ENCODE data around the gene VPS45.

DNA sequence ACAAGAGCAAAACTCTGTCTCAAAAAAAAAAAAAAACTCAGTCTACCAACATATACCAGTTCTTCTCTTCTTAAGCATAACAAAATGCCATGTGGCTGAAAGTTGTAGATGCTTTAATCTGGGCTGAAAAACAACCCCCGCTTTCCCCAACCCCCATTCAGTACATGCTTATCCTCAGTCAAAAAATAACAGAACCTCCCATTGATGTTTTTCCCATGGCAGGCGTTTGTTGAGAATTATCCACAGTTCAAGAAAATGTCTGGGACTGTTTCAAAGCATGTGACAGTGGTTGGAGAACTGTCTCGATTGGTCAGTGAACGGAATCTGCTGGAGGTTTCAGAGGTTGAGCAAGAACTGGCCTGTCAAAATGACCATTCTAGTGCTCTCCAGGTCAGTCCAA, 14.9 kb downstream of the VPS45 start:
- TF ChIP-seq POLR2A (IDR thresholded peaks at IDR 0.05; ENCODE audit: low read length) (no peak), GATA1 (IDR thresholded peaks at IDR 0.05; ENCODE audit: low read depth, low read length) (no peak)

Data from erythroblast (primary cell).